ENCODE results near the gene TNXB.

TNXB gene

GRCh38 chr6:32075781-32076180 is 33.4 kb downstream of the TNXB start:
- H3K36me3 ChIP-seq (ENCODE audit: insufficient read depth, low read length), result no peaks in the 10 kb centered on the region
- H3K27me3 ChIP-seq (ENCODE audit: insufficient read depth, low read length, poor library complexity, severe bottlenecking), result no peaks in the 10 kb centered on the region
- H3F3A ChIP-seq (ENCODE audit: low read depth), result no peaks in the 10 kb centered on the region
- TF ChIP-seq EZH2phosphoT487 (IDR thresholded peaks at IDR 0.05; ENCODE audit: borderline replicate concordance) (no peak), CTCF (conservative IDR thresholded peaks at IDR 0.05; ENCODE audit: low read length) (no peak)
- H2AFZ ChIP-seq (ENCODE audit: low read length), result no peak overlapping the region
- no peak overlapping the region for H3K9ac ChIP-seq (ENCODE audit: low read depth, low read length, poor library complexity, severe bottlenecking)
- no peaks in the 10 kb centered on the region for H3K9me3 ChIP-seq (ENCODE audit: insufficient read depth, low read depth, low read length)
- no peak overlapping the region for H3K4me2 ChIP-seq (ENCODE audit: low read depth, low read length, poor library complexity, severe bottlenecking)
- no peaks in the 10 kb centered on the region for H3K4me1 ChIP-seq (ENCODE audit: insufficient read depth, low read length, poor library complexity, severe bottlenecking)
- H3K4me3 ChIP-seq (ENCODE audit: low read length, poor library complexity, severe bottlenecking), result no peak overlapping the region
- H3K9me2 ChIP-seq (replicated peaks; ENCODE audit: low read depth, low read length), result no peaks in the 10 kb centered on the region
- no peaks in the 10 kb centered on the region for H4K20me1 ChIP-seq (ENCODE audit: insufficient read depth, low read length, poor library complexity, severe bottlenecking)
- H3K79me2 ChIP-seq (ENCODE audit: insufficient read depth, low read length), result no peaks in the 10 kb centered on the region

- Histone ChIP-seq H3K36me3 (ENCODE audit: insufficient read depth, low read length) (no peaks in the 10 kb centered on the region), H3K9me3 (ENCODE audit: insufficient read depth, low read depth, low read length) (no peaks in the 10 kb centered on the region), H3K79me2 (ENCODE audit: insufficient read depth, low read length) (no peaks in the 10 kb centered on the region), H3K9me2 (replicated peaks; ENCODE audit: low read depth, low read length) (no peaks in the 10 kb centered on the region), H4K20me1 (ENCODE audit: insufficient read depth, low read length, poor library complexity, severe bottlenecking) (no peaks in the 10 kb centered on the region), H2AFZ (ENCODE audit: low read length) (no peak overlapping the region), H3F3A (ENCODE audit: low read depth) (no peaks in the 10 kb centered on the region), H3K4me1 (ENCODE audit: insufficient read depth, low read length, poor library complexity, severe bottlenecking) (no peaks in the 10 kb centered on the region), H3K27me3 (ENCODE audit: insufficient read depth, low read length, poor library complexity, severe bottlenecking) (no peaks in the 10 kb centered on the region), H3K9ac (ENCODE audit: low read depth, low read length, poor library complexity, severe bottlenecking) (no peak overlapping the region), H3K4me3 (ENCODE audit: low read length, poor library complexity, severe bottlenecking) (no peak overlapping the region), H3K4me2 (ENCODE audit: low read depth, low read length, poor library complexity, severe bottlenecking) (no peak overlapping the region)
- TF ChIP-seq CTCF (conservative IDR thresholded peaks at IDR 0.05; ENCODE audit: low read length), result no peak
- no peak for TF ChIP-seq EZH2phosphoT487 (IDR thresholded peaks at IDR 0.05; ENCODE audit: borderline replicate concordance)
Observed at GRCh38 chr6:32074996-32075532, 34.1 kb downstream of the TNXB start.

- no peaks in the 10 kb centered on the region for H3K9me2 ChIP-seq (replicated peaks; ENCODE audit: low read depth, low read length)
- H3K79me2 ChIP-seq (ENCODE audit: insufficient read depth, low read length), result no peaks in the 10 kb centered on the region
- H4K20me1 ChIP-seq (ENCODE audit: insufficient read depth, low read length, poor library complexity, severe bottlenecking), result no peaks in the 10 kb centered on the region
- H3K9ac ChIP-seq (ENCODE audit: low read depth, low read length, poor library complexity, severe bottlenecking), result no peak overlapping the region
- no peaks in the 10 kb centered on the region for H3K9me3 ChIP-seq (ENCODE audit: insufficient read depth, low read depth, low read length)
- no peak overlapping the region for H2AFZ ChIP-seq (ENCODE audit: low read length)
- no peak overlapping the region for H3K4me3 ChIP-seq (ENCODE audit: low read length, poor library complexity, severe bottlenecking)
- H3K4me2 ChIP-seq (ENCODE audit: low read depth, low read length, poor library complexity, severe bottlenecking), result no peak overlapping the region
- no peaks in the 10 kb centered on the region for H3F3A ChIP-seq (ENCODE audit: low read depth)
- TF ChIP-seq CTCF (conservative IDR thresholded peaks at IDR 0.05; ENCODE audit: low read length) (no peak), EZH2phosphoT487 (IDR thresholded peaks at IDR 0.05; ENCODE audit: borderline replicate concordance) (no peak)
- no peaks in the 10 kb centered on the region for H3K36me3 ChIP-seq (ENCODE audit: insufficient read depth, low read length)
- no peaks in the 10 kb centered on the region for H3K4me1 ChIP-seq (ENCODE audit: insufficient read depth, low read length, poor library complexity, severe bottlenecking)
- H3K27me3 ChIP-seq (ENCODE audit: insufficient read depth, low read length, poor library complexity, severe bottlenecking), result no peaks in the 10 kb centered on the region
Observed at GRCh38 chr6:32073613-32074012, 35.5 kb downstream of the TNXB start.
